Activated T-cell treated with anti-CD3 and anti-CD28 coated beads, Interleukin-2, amount 50 U/mL, for 24 hours (primary cell): ENCODE measurements around the gene DYNC1I1.

Experiments
- DNase-seq: peaks from one replicate; pipeline ENCODE4 v3.0.0-alpha.2; 2020
- H3K27ac Mint-ChIP-seq: 2 replicates; pipeline ENCODE4 v1.8.0; 2020; ENCODE audit warnings: mild to moderate bottlenecking, mixed read lengths
- H3K27me3 Mint-ChIP-seq: 2 replicates; pipeline ENCODE4 v1.8.0; 2020; ENCODE audit warnings: mixed read lengths
- H3K36me3 Mint-ChIP-seq: 2 replicates; pipeline ENCODE4 v1.8.0; 2020; ENCODE audit warnings: low read depth, mixed read lengths
- H3K4me1 Mint-ChIP-seq: 2 replicates; pipeline ENCODE4 v1.8.0; 2020; ENCODE audit warnings: low read depth, mixed read lengths
- H3K4me3 Mint-ChIP-seq: 2 replicates; pipeline ENCODE4 v1.8.0; 2020; ENCODE audit warnings: mild to moderate bottlenecking, moderate library complexity, mixed read lengths
- H3K9me3 Mint-ChIP-seq: 2 replicates; pipeline ENCODE4 v1.8.0; 2020; ENCODE audit warnings: mixed read lengths

DYNC1I1 gene

DNA sequence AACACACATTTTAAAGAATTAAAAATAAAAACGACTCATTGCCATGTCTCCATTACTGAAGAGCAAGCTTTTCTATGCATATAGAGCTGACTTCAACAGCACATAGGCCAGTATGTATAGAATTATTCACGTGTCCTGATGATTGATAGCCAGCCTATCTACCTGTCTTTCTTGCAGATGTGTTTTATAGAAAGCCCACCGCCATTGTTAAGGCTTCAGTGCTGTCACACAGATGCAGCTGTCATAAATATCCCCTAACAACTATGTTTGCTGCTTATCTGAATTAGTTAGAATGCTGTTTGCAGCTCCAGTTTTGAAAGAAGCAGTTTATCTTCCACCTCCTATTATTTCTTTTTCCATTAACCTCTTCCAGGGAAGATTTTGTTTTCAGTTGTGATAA, 313.6 kb downstream of the DYNC1I1 start:
- no peaks in the 10 kb centered on the region for H3K9me3 Mint-ChIP-seq
- H3K36me3 Mint-ChIP-seq: no peaks in the 10 kb centered on the region
- peaks cover 27% of the 10 kb centered on the region for H3K27me3 Mint-ChIP-seq
- H3K27ac Mint-ChIP-seq: no peak overlapping the region
- H3K4me1 Mint-ChIP-seq: peaks cover 4% of the 10 kb centered on the region
- H3K4me3 Mint-ChIP-seq: no peak overlapping the region
- DNase-seq: no peak

GRCh38 chr7:96088579-96088978, 316.2 kb downstream of the DYNC1I1 start:
- H3K4me3 Mint-ChIP-seq: no peak overlapping the region
- no peak for DNase-seq
- H3K27me3 Mint-ChIP-seq: peaks cover 40% of the 10 kb centered on the region
- no peaks in the 10 kb centered on the region for H3K36me3 Mint-ChIP-seq
- H3K9me3 Mint-ChIP-seq: no peaks in the 10 kb centered on the region
- H3K27ac Mint-ChIP-seq: no peak overlapping the region
- peaks cover 7% of the 10 kb centered on the region for H3K4me1 Mint-ChIP-seq

DNA sequence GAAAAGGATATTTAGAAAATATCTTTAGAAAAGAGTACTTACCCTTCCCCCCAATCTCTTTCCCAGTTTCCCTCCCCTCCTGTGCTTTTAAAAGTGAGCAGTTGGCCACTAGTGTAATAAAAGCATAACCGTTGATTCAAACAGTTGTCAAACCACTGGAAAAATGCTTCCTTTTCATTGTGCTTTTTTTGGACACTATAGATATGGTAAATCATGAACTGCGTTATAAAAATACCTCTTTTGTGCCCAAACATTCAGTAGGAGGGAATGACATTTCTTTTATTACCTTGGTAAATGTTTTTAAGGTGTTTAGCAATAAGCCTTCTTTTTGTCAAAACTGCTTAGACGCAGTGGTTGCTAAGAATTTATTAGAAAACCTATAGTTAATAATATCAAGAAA, 317.2 kb downstream of the DYNC1I1 start:
- H3K27ac Mint-ChIP-seq: no peak overlapping the region
- H3K4me1 Mint-ChIP-seq: peaks cover 7% of the 10 kb centered on the region
- H3K4me3 Mint-ChIP-seq: no peak overlapping the region
- DNase-seq: no peak
- no peaks in the 10 kb centered on the region for H3K36me3 Mint-ChIP-seq
- H3K27me3 Mint-ChIP-seq: peaks cover 41% of the 10 kb centered on the region
- no peaks in the 10 kb centered on the region for H3K9me3 Mint-ChIP-seq

DNA sequence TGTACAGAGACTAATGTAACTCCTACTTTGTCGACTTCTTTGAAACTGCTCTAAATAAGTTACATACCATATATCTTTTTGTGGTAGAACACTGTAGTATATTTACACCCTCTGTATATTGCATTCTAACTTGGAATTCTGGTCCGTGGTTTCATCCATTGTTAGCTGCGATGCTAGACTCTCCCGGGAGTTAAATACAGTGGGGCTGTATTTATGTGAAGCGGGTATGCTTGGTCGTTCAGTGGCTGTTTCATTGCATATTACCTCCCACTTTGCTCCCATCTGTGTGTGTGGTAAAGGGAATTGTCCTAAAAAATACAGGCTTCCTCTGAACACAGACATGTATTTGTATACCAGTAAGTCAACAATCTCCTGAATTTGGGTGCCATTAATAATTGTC, 318.4 kb downstream of the DYNC1I1 start:
- Mint-ChIP-seq H3K27me3 (peaks cover 42% of the 10 kb centered on the region), H3K4me3 (no peak overlapping the region), H3K4me1 (peaks cover 2% of the 10 kb centered on the region), H3K27ac (no peak overlapping the region), H3K9me3 (no peaks in the 10 kb centered on the region), H3K36me3 (no peaks in the 10 kb centered on the region)
- DNase-seq: no peak

GRCh38 chr7:96093435-96093834, 321.1 kb downstream of the DYNC1I1 start:
- peaks cover 2% of the 10 kb centered on the region for H3K4me1 Mint-ChIP-seq
- DNase-seq: no peak
- H3K4me3 Mint-ChIP-seq: no peak overlapping the region
- no peaks in the 10 kb centered on the region for H3K36me3 Mint-ChIP-seq
- H3K9me3 Mint-ChIP-seq: no peaks in the 10 kb centered on the region
- H3K27me3 Mint-ChIP-seq: peaks cover 52% of the 10 kb centered on the region
- H3K27ac Mint-ChIP-seq: no peak overlapping the region

DNA sequence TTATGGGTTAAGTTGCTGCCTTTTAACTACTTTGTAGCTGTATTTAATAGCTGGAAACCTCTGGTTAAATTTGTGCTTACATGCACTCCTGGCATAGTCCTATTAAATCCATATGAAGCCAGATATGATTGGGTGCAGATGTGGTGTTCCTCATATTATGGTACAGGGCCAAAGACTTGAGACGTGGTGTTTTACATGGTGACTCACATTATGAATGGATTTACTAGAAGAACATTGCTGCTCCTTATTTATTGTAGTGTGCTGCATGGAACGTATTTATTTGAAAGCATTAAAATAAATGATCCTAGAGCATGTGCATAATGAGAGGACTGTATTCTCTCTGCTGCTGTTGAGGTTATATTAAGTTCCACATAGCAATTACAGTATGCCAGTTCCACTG, 325.5 kb downstream of the DYNC1I1 start:
- DNase-seq: no peak

GRCh38 chr7:96100737-96101136, 328.4 kb downstream of the DYNC1I1 start:
- no peaks in the 10 kb centered on the region for H3K9me3 Mint-ChIP-seq
- peaks cover 12% of the 10 kb centered on the region for H3K27me3 Mint-ChIP-seq
- DNase-seq: no peak
- H3K27ac Mint-ChIP-seq: no peak overlapping the region
- H3K4me3 Mint-ChIP-seq: no peak overlapping the region
- H3K4me1 Mint-ChIP-seq: no peaks in the 10 kb centered on the region
- H3K36me3 Mint-ChIP-seq: no peaks in the 10 kb centered on the region

More for the DNA sequence above, 325.5 kb downstream of the DYNC1I1 start:
- H3K4me1 Mint-ChIP-seq: peaks cover 2% of the 10 kb centered on the region
- no peaks in the 10 kb centered on the region for H3K9me3 Mint-ChIP-seq
- no peak overlapping the region for H3K27ac Mint-ChIP-seq
- H3K27me3 Mint-ChIP-seq: peaks cover 29% of the 10 kb centered on the region
- no peaks in the 10 kb centered on the region for H3K36me3 Mint-ChIP-seq
- no peak overlapping the region for H3K4me3 Mint-ChIP-seq

- no peaks in the 10 kb centered on the region for H3K9me3 Mint-ChIP-seq
- no peak for DNase-seq
- H3K4me3 Mint-ChIP-seq: no peak overlapping the region
- H3K27ac Mint-ChIP-seq: no peak overlapping the region
- no peaks in the 10 kb centered on the region for H3K4me1 Mint-ChIP-seq
- no peaks in the 10 kb centered on the region for H3K36me3 Mint-ChIP-seq
- peaks cover 8% of the 10 kb centered on the region for H3K27me3 Mint-ChIP-seq
Measured at GRCh38 chr7:96102096-96102811, 329.9 kb downstream of the DYNC1I1 start.

DNA sequence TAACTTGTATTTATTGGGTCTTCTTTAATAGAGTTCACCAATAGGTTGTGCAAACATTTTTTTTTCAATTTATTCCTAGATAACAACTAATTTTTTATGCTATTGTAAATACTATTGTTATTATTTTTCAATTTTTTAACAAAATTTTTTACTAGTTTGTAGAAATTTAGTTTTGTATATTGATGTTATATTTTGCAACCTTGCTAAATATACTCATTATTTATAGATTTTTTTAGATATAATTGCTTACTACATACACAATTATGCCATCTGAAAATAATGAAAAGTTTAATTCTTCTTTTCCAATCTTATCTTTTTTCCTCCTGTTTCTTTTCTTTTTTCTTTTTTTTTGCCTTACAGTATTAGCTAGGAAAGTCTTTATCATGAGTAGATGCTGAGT, 332.6 kb downstream of the DYNC1I1 start:
- H3K9me3 Mint-ChIP-seq: no peaks in the 10 kb centered on the region
- DNase-seq: no peak
- H3K4me3 Mint-ChIP-seq: no peak overlapping the region
- H3K4me1 Mint-ChIP-seq: no peaks in the 10 kb centered on the region
- H3K27ac Mint-ChIP-seq: no peak overlapping the region
- H3K36me3 Mint-ChIP-seq: no peaks in the 10 kb centered on the region
- no peaks in the 10 kb centered on the region for H3K27me3 Mint-ChIP-seq

DNA sequence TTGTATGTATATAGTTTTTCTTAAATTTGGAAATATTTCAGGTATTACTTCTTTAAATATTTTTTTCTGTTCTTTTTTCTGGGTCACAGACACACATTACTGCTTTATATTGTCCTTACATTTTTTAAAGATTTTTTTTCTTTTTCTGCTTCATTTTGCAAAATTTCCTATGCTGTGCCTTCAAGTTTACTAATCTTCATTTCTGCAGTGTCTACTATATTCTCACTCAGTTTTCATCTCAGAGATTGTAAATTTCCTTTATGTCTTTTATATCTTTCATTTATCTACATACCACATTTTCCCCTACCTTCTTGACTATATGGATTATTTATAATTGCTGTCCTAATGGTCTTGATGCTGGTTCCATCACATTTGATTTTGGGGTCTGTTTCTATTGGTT, 339.1 kb downstream of the DYNC1I1 start:
- Mint-ChIP-seq H3K9me3 (no peaks in the 10 kb centered on the region), H3K36me3 (no peaks in the 10 kb centered on the region), H3K27ac (no peak overlapping the region), H3K4me3 (no peak overlapping the region), H3K4me1 (no peaks in the 10 kb centered on the region), H3K27me3 (peaks cover 17% of the 10 kb centered on the region)
- no peak for DNase-seq

DNA sequence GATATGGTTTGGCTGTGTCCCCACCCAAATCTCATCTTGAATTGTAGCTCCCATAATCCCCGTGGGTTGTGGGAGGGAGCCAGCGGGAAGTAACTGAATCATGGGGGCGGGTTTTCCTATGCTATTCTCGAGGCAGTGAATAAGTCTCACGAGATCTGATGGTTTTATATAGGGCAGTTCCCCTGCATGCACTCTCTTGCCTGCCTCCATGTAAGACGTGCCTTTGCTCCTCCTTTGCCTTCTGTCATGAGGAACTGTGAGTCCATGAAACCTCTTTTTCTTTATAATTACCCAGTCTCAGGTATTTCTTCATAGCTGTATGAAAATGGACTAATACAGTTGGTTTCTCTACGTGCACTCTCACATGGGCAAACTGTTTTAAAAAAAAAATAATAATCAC, 341.8 kb downstream of the DYNC1I1 start:
- Mint-ChIP-seq H3K4me1 (no peaks in the 10 kb centered on the region), H3K9me3 (no peaks in the 10 kb centered on the region), H3K36me3 (no peaks in the 10 kb centered on the region)

DNA sequence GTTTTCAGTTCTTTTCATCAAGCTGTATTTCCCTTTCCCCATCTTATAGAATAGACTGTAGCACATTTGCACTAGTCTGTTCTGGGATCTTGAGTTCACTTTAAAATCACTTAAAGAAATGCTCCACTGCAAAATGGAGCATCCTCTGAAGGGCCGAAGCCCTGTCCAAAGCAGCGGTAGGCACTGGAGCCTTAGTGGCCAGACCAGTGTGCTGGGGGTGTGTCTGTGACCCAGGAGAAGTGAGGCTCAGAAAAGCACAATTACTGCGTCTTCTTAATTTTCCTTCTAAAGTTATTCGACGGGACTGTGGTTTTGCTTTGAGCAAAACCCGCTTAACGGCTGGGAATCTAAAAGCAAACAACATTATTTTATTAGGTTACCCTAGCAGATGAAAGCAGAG, 343.8 kb downstream of the DYNC1I1 start:
- peaks cover 15% of the 10 kb centered on the region for H3K36me3 Mint-ChIP-seq
- no peak overlapping the region for H3K4me3 Mint-ChIP-seq
- peaks cover 13% of the 10 kb centered on the region for H3K27me3 Mint-ChIP-seq
- H3K4me1 Mint-ChIP-seq: no peaks in the 10 kb centered on the region
- no peaks in the 10 kb centered on the region for H3K9me3 Mint-ChIP-seq
- no peak for DNase-seq
- no peak overlapping the region for H3K27ac Mint-ChIP-seq

More for the DNA sequence above, 341.8 kb downstream of the DYNC1I1 start:
- H3K27ac Mint-ChIP-seq: no peak overlapping the region
- no peak overlapping the region for H3K4me3 Mint-ChIP-seq
- no peak for DNase-seq
- H3K27me3 Mint-ChIP-seq: peaks cover 17% of the 10 kb centered on the region

- no peaks in the 10 kb centered on the region for H3K27me3 Mint-ChIP-seq
Measured at GRCh38 chr7:96118449-96119001, 346.2 kb downstream of the DYNC1I1 start.

DNA sequence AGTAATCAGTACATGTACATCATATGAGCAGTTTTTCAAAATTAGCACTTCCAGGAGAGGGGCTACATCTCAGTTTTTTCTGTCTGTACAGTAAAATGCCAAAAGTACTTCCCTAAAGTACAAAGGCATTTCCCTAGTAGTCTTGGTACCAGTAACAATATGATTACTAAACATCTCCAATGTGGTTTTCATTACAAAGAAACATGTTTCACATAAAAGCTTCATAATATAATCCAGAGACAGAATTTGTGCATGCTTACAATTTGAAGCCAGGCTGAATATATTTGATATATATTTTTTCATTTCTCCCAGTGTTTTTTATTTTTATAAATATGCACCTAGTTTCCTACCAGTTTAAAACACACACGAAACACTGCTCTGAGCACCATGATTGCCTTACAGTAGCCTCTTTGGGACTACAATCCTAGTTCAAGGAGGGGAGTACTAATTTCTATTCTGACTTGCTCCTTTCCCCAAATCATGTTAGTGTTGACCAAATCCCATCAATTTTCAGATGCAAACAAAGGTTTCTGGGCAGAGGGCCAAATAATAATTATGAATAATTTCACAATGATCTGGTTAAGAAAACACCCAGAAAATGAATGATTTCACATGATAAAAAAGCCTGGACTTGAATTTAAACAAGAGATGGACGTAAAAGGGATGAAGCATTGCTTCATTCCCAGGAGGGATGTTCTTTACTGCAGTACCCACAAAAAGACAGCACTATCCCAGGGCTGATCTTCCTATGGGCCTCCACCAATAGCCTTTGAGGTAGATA, 348.3 kb downstream of the DYNC1I1 start:
- Mint-ChIP-seq H3K4me1 (no peaks in the 10 kb centered on the region), H3K27me3 (no peaks in the 10 kb centered on the region), H3K4me3 (no peak overlapping the region), H3K27ac (no peak overlapping the region), H3K36me3 (peaks cover 29% of the 10 kb centered on the region), H3K9me3 (no peaks in the 10 kb centered on the region)
- DNase-seq: no peak

More at GRCh38 chr7:96118449-96119001, 346.2 kb downstream of the DYNC1I1 start:
- H3K4me1 Mint-ChIP-seq: no peaks in the 10 kb centered on the region
- H3K9me3 Mint-ChIP-seq: no peaks in the 10 kb centered on the region
- peaks cover 28% of the 10 kb centered on the region for H3K36me3 Mint-ChIP-seq
- DNase-seq: no peak
- no peak overlapping the region for H3K27ac Mint-ChIP-seq
- no peak overlapping the region for H3K4me3 Mint-ChIP-seq

DNA sequence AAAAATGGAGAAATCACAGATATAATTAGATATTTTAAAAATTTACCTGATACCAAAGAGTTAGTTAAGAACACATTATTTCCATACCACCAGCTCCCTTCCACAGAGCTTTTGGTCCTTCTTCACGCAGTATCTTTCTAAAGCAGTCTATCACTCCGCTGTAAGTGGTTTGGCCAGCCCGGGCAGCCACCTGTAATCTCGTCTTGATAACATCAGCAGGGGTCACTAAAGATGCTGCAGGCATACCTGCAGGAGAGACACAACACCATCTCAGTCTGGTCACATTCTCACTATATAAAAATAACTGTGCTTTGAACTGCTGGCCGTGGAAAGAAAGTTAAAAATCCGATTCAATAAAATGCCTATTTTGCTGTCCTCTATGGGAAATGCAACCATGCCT, 349.4 kb downstream of the DYNC1I1 start:
- no peak for DNase-seq
- peaks cover 31% of the 10 kb centered on the region for H3K36me3 Mint-ChIP-seq
- no peak overlapping the region for H3K27ac Mint-ChIP-seq

More for the DNA sequence above, 349.4 kb downstream of the DYNC1I1 start:
- Mint-ChIP-seq H3K4me1 (no peaks in the 10 kb centered on the region), H3K27me3 (no peaks in the 10 kb centered on the region), H3K9me3 (no peaks in the 10 kb centered on the region), H3K4me3 (no peak overlapping the region)
